GM12875 (cell line): ENCODE results near the gene PLPP4.

ENCODE experiments used
- H3K4me3 ChIP-seq: one replicate; pipeline ENCODE4 v1.5.1; 2011; ENCODE audit warnings: low read depth, low read length, control low read depth
- CTCF ChIP-seq: IDR thresholded peaks from 2 replicates; pipeline ENCODE4 v1.5.1; 2011; ENCODE audit warnings: low read depth, mild to moderate bottlenecking, control low read depth, inconsistent platforms, low read length, moderate library complexity, borderline replicate concordance; ENCODE audit not compliant: insufficient read depth

PLPP4 gene

GRCh38 chr10:120607710-120608703 lies 151.0 kb downstream of the PLPP4 start:
- no peak for TF ChIP-seq CTCF
- H3K4me3 ChIP-seq = no peak overlapping the region

- H3K4me3 ChIP-seq = no peak overlapping the region
- TF ChIP-seq CTCF = no peak
Measured at GRCh38 chr10:120609006-120609405, 152.0 kb downstream of the PLPP4 start.

- no peak for TF ChIP-seq CTCF
- no peak overlapping the region for H3K4me3 ChIP-seq
Measured at GRCh38 chr10:120610791-120611190, 153.8 kb downstream of the PLPP4 start.

GRCh38 chr10:120612756-120613155 lies 155.7 kb downstream of the PLPP4 start:
- no peak for TF ChIP-seq CTCF
- no peak overlapping the region for H3K4me3 ChIP-seq

- TF ChIP-seq CTCF = no peak
- H3K4me3 ChIP-seq = no peak overlapping the region
Measured at GRCh38 chr10:120613180-120613579, 156.2 kb downstream of the PLPP4 start.

- no peak for TF ChIP-seq CTCF
- H3K4me3 ChIP-seq = no peak overlapping the region
Measured at GRCh38 chr10:120614680-120615079, 157.7 kb downstream of the PLPP4 start.
